NCI-H524 treated with DMSO at 0.1 percent for 48 hours (cell line): ENCODE data around the gene CANX.
"Not testable (repeated sequence)": the region's sequence is repeated elsewhere in the genome, so short reads cannot be mapped to it uniquely, and the experiment has no call there.

Source experiments
- DNase-seq: peaks from one replicate; lab custom pipeline; 2025; lab: John Stamatoyannopoulos, UW

CANX gene, protein sequence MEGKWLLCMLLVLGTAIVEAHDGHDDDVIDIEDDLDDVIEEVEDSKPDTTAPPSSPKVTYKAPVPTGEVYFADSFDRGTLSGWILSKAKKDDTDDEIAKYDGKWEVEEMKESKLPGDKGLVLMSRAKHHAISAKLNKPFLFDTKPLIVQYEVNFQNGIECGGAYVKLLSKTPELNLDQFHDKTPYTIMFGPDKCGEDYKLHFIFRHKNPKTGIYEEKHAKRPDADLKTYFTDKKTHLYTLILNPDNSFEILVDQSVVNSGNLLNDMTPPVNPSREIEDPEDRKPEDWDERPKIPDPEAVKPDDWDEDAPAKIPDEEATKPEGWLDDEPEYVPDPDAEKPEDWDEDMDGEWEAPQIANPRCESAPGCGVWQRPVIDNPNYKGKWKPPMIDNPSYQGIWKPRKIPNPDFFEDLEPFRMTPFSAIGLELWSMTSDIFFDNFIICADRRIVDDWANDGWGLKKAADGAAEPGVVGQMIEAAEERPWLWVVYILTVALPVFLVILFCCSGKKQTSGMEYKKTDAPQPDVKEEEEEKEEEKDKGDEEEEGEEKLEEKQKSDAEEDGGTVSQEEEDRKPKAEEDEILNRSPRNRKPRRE

DNA sequence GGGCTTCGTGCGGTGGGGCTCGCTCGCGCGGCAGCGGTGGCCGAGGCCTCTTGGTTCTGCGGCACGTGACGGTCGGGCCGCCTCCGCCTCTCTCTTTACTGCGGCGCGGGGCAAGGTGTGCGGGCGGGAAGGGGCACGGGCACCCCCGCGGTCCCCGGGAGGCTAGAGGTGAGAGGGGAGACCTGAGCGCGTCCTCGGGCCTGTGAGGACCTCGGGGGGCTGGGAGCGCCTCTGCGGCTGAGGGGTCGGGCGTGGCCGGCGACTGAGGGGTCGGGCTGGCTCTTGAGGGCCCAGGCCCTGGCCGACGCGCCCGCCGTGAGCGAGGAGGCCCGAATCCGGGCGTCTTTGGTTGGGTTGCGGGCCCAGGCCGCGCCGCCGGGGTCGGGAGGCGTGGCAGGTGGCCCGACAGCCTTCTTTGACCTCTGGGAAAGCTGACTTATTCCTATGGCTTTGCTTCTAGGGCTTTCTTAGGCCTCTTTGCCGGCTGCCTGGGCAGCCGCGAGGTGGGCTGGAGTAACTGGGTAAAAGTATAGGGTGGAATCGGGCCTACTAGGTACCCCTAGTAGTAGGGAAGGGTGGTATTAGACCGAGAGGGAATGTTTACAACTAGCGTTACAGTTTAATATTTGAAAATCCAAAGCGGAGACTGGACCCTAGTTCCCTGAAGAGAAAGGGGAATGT, at the start of gene CANX:
TSS of gene CANX (plus strand) at position 33 of the 681 bp plus-strand sequence. CDS start 6,715 bp downstream, outside the sequence.
- no peak for DNase-seq

DNA sequence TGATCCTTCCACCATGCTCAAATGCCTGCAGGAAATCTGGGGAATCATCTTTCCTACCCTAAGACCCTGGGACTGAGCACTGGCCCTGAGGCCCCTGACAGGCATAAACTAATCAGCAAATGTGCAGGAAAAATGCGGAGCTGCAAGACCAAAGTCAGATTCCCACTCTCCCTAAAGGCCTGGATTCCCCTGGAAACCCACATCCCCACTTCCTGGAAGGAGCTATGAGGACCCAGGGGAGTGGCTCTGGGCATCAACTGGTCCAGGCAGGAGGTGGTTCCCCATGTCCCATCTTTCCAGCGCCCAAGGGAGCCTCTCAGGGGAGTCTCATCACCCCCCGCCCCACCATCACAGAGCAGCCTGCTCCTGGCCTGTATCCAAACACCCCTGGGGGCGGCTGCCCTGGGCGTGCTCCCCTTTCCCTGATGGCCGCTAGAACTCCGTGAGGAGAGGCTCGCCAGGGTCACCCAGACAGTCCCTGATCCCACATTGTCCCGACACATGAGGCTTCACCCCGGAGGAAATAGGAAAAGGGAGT, 49.5 kb upstream of the CANX start:
- DNase-seq, result not testable (repeated sequence)

DNA sequence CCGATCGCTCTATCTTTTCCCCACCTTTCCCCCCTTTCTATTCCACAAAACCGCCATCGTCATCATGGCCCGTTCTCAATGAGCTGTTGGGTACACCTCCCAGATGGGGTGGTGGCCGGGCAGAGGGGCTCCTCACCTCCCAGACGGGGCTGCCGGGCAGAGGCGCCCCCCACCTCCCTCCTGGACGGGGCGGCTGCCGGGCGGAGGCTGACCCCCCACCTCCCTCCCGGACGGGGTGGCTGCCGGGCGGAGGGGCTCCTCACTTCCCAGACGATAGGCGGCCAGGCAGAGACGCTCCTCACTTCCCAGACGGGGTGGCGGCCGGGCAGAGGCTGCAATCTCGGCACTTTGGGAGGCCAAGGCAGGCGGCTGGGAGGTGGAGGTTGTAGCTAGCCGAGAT, 48.5 kb upstream of the CANX start:
- DNase-seq, result not testable (repeated sequence)

DNA sequence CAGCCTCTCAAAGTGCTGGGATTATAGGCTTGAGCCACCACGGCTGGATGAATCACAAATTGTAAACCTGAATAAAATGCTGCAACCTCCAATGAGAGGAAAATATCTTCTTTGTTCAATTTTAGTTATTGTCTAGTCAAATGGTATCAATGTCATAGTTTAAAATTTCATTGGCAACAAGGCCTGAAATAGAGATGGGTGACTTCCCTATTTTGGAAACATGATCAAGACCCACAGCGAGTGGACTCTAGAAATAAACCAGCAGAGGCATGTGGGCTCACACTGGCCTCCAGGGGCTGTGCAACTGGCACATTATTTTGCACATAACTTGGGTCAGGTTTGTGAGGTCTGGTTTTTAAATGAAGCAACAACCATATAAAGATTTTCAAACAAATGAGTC, 45.6 kb upstream of the CANX start:
- not testable (repeated sequence) for DNase-seq

DNA sequence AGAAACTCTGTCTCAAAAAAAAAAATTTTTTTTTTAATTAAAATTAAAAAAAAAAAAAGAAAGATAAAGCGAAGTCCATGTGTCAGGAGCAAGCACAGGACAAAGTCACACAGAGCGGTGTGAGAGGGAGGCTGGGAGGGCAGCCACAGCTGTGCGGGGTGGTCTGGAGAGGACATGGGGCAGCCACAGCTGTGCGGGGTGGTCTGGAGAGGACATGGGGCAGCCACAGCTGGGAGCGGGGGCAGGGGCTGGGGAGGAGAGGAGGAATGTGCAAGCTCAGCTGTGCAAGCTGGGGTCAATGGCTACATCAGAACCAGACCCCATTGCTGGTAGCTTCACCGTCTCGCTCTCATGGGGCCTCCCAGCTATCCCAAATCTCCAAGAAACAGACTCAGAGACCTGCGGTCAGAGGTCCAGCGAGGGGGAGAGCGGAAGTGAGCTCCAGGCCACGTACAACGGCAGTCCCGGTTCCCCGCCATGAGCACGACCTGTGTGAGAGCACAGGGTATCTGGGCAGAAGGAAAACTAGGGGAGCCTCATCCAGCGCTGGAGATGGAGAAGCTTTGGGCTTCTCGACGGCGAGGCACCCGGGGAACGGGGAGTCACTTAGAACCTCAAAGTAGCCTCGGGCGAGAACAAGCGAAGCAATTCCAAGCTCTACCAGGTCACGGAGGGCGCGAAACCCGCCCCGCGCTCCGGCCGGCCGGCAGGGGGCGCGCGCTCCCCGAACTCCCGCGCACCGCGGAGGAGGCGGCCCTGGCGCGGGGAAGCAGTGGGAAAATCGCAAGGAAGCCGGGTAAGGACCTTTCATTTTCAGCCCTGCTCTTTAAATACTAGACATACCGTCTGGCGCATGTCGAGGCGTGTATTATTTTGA, 41.2 kb upstream of the CANX start:
- not testable (repeated sequence) for DNase-seq

DNA sequence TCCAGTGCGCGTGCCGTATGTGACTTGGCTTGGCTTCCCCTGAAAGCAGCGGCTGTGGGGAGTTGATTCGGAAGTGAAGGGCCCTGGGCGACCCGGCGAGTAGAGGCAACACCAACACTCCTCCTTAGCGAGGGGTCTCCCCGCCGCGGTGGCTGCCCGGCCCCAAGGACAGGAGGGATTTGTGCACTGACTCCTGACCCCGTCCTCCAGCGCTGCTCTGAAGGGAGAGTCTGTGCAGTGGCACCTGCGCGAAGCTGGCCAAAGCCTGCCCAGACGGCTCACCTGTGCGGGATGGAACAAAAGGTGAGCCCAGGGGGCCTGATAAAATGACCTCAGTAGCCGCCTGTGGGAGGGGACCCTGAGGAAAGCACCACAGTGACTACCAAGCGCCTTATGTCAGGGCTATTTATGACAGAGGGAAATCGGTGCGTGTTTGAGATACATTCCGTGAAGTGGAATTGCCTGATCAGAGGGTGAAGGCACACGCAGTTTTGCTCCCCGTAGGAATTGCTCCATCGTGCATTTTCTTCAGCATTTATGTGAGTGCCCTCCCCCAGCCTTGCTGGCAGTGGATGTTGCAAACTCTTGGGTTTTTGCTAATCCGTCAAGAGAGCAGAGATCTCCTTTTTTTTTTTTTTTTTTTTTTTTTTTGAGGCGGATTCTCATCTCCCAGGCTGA, 40.4 kb upstream of the CANX start:
- DNase-seq, result not testable (repeated sequence)

DNA sequence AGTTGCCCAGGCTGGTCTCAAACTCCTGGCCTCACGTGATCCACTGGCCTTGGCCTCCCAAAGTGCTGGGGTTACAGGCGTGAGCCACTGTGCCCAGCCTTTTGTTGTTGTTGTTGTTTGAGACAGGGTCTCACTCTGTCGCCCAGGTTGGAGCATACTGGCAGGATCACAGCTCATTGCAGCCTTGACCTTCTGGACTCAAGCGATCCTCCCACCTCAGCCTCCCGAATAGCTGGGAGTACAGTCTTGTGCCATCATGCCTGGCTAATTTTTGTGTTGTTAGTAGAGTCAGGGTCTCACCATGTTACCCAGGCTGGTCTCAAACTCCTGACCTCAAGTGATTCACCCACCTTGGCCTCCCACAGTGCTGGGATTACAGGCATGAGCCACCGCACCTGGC, 37.1 kb upstream of the CANX start:
- DNase-seq, result not testable (repeated sequence)

DNA sequence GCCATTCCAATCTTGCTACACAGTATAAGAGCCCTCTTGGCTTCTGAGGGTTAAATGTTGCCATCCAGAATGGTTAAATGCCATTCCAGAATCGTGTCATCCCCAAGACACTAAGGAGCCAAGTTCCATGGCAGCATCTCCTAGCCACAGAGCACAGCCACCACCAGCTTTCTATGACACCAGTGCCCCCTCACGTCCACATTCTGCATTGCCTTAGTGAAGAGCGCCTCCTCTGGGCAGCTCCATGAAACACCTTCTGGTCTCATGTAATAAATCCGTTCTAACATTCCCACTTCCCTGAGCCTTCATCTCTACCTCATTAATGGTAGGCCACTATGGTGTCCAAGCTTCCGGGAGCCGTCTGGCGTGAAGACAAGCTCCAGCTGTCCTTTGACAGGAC, 30.4 kb upstream of the CANX start:
- no peak for DNase-seq

DNA sequence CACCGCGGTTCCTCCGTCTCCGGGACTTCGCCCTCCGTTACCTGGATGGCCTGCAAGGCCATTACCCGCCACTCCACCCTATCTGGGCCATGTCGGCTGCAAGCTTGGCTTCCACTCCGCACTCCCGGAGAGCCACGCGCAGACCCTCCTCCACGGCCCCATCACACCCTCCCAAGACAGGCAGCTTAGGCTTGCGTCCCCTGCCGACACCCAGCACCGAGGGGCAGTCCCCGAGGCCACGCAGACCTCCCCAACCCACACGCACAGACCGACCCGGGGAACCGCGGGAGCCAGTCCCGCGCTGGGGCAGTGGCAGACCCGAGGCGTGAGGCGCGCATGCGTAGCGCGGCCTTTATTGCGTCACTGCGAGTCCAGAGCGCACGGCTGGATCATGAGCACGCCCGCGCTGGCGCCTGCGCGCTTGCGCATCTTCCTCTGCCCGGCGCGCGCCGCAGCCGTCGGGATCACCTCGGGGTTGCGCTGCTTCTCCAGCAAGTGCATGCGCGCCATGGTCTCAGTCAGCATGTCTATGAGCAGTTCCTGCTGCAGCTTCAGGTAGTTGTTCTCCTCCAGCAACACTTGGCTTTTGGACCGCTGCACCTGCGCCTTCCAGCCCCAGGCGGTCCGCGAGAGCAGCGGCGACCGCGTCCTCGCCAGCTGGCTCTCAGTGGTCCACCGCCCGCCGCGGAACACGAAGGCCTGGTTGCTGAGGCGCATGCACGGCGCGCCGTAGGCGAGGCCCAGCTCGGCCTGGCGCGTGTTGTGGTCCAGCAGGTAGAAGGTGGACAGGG, 20.3 kb upstream of the CANX start:
- DNase-seq, result peak; percentile 70

DNA sequence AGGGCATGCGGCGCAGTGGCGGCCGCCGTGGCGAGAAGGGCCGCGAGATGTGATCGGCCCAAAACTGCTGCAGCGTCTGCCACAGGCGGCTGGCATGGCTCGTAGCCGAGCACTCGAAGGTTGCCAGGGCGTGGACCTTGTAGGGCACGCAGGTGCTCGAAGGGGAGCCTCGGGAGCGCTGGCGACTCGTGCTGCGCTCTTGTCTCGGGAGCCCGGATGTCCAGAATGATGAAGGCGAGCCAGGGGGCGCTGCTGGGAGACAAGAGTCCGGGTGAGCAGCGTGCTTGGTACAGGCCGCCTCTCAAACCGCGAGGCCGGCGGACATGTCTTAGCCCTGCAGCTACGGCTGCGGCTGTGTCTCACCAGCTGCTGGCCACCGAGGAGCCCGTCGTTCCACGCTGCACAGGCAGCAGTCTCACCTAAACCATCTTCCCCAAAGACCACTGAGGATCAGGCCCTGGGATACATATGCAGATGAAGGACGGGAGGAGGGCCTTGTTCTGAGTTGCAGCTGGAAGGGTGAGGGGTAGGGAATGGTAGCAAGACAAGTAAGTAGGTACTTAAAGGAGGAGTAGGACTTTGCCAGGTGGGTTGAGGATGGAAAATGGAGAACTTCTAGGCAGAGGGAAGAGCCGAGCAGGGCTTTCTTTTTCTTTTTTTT, 19.6 kb upstream of the CANX start:
- DNase-seq, result no peak

DNA sequence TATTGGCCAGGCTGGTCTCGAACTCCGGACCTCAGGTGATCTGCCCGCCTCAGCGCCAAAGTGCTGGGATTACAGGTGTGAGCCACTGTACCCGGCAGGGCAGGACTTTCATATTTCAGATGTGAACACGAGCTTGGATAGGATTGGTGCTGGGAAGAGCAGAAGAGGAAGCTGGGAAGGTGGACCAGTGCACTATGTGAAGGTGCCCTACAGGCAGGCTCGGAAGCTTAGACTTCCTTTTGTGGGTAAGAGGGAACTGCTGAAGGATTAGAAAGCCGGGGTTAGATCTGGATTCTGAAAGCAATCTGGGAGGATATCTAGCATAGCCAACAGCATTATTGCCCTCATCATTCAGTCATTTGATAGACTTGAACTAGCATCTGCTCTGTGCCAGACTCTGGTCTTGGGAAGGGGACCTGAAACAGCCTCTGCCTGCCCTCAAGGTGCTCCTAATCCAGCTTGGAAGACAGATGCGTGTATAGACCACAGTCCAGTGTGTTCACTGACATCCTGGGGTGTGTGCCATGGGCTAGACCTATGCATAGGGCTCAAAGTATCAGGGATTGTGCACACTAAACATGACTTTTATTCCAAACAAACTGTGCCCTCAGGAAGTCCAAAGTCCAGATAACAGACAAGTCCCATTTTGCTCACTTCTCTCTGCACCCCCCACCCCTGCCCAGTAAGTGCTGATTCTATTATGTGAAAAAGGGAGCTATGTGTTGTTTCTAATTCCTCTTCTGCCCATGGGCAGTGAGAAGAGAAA, 18.6 kb upstream of the CANX start:
- DNase-seq, result no peak

DNA sequence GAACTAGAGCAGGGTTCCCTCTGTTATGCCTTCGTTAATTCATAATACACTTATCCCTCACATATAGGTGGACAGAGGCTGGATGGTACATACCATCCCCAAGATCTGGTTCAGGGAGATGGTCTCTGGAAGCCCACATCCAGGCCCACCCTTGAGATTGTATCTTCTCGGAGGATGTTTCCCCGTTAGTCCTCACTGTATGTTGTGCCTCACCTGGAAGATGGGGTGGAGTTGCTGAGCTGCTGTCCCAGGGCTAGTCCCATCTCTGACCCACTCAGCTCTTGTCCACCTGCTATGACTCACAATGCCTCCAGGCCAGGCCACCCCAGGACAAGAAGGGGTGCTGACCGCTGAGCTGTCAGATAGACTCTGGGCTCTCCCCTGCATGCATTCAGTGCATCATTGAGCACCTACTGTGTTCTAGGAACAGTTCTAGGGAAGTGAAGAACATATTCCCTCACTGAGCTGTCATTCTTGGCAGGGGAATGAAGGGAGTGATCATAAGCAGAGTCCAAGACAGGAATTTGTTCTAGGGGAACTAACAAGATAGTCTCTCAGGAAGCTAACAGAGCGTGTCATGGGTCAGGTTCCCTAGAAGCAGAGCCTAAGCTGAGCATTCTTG, 17.9 kb upstream of the CANX start, which contains the start of gene CBY3:
TSS of gene CBY3 (minus strand) at position 255 of the 622 bp plus-strand sequence. CDS start at position 139, 116 bp downstream.
- no peak for DNase-seq

DNA sequence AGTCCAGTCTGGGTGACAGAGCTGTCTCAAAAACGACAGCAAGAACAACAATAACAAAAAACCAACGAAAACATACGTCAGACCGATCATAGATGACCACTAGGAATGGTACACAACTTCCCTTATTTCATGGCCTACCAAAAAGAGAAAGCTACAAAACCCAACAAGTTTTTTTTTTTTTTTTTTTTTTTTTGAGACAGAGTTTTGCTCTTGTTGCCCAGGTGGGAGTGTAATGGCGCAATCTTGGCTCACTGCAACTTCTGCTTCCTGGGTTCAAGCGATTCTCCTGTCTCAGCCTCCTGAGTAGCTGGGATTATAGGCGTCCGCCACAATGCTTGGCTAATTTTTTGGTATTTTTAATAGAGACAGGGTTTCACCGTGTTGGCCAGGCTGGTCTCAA, 9.6 kb upstream of the CANX start:
- DNase-seq, result not testable (repeated sequence)

DNA sequence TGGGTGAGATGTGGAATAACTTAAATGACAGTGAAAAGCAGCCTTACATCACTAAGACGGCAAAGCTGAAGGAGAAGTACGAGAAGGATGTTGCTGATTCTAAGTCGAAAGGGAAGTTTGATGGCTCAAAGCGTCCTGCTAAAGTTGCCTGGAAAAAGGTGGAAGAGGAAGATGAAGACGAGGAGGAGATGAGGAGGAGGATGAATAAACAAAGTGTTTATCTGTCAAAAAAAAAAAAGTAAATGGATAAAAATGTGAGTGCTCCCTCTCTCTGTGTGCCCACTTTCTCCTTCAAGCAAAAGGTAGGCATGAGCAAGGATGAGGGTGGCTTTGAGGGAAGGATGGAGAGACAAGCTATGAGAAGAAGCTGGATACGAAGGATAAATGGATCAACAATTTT, 4.2 kb upstream of the CANX start:
- DNase-seq, result no peak

DNA sequence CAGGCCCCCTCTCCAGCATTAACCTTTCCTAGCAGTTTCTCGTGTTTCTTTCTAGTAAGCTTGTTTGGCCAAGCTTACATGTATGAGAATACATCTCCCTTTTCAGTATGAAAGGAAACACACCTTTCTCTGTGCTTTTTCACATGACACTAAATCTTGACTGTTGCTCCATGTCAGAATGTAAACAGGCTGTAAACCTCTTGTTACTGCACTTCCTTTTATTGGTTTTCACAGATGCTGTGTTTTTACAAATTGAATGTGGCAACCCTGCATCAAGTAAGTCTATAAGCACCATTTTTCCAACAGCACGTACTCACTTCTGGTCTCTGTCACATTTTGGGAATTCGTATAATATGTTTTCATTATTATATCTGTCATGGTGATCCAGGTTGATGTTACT, 2.2 kb upstream of the CANX start:
- DNase-seq, result no peak

DNA sequence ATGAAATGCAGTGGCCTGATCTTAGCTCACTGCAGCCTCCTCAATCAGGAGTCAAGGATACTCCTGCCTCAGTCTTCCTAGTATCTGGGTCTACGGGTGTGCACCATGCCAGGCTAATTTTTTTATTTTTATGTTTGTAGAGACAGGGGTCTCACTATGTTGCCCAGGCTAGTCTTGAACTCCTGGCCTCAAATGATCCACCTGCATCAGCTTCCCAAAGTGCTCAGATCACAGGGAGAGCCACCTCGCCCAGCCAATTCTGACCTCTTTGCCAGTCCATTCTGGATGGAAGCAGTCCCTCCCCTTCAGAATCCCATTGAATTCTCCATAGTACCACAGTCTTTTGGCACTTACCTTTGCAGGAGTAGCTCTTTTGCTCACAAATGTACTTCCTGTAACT, 1.7 kb upstream of the CANX start:
- no peak for DNase-seq

DNA sequence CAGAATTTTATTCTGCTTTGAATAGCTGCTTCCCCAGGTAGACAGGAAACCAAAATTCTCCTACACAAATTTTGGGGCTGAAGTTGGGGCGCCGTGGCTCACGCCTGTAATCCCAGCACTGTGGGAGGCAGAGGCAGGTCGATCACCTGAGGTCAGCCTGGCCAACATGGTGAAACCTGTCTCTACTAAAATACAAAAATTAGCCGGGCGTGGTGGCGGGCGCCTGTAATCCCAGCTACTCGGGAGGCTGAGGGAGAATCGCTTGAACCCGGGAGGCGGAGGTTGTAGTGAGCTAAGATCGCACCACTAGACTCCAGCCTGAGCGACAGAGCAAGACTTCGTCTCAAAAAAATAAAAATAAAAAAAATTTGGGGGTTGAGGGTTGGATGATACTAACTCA, 1.2 kb upstream of the CANX start:
- not testable (repeated sequence) for DNase-seq
